HG03159 (cell line): Measurements from ENCODE around the gene SPTBN5.

Experiments used
- ATAC-seq: cut with Tn5 transposase; IDR thresholded peaks from one replicate; pipeline ENCODE4 v1.9.1; 2021; ENCODE audit warnings: mild to moderate bottlenecking, moderate library complexity; ENCODE audit not compliant: unreplicated experiment

Gene SPTBN5

GRCh38 chr15:41885321-41885720 is 8.5 kb downstream of the SPTBN5 start:
- ATAC-seq, result no peak

- no peak for ATAC-seq
Observed at GRCh38 chr15:41884458-41884857, 9.4 kb downstream of the SPTBN5 start.

DNA sequence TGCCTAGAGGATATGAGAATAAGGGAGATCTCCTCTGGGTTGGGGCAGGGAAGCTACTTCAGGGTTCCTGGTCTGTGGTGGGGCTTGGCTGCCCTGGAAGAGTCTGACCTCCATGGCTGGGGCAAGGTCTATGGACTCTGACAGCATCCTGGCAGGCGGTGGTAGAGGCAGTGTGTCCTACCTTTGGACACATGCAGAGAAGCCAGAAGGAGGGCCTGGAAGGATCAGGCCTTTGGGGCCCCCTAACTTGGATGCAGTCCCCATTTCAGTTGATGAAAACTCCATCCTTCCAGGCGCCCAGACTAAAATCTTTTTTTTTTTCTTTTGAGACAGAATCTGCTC is 10.4 kb downstream of the SPTBN5 start:
- no peak for ATAC-seq

GRCh38 chr15:41882689-41883483 is 11.0 kb downstream of the SPTBN5 start:
- ATAC-seq, result no peak

GRCh38 chr15:41881920-41882688 is 11.7 kb downstream of the SPTBN5 start:
- no peak for ATAC-seq

DNA sequence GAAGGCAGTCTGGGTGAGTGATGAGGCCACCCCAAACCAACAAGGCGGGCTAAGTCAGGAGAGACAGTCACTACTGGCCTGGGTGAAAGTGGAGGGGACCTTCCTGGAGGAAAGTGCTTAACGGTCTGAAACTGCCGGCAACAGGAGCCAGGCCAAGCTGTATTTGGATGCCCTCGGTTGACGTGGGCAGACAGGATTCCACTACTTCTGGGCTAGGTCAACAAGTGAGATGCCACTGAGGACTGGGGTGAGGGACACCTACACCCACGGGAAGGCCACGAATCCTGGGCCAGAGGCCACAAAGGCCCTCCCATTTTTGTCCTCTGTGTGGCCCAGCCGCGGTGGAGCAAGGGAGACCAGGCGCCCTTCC is 12.3 kb downstream of the SPTBN5 start:
- no peak for ATAC-seq

DNA sequence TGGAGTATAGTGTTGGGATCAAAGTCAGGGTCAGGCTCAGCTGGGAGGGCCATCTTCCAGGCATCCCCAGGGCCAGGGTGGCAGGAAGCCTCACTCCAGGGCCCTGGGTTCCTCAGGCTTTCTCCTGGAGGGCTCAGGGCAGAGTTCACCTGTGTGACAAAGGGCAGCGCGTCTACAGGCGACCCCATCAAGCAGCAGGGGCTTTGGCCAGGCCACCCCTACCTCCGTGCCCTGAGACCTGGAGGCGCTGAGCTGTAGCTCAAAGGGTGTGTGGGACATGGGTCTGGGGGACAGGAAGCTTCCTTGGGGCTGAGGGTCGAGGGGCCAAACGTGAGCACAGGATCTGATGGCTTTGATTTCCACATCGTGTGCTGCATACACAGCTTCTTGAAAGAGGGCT is 12.8 kb downstream of the SPTBN5 start:
- no peak for ATAC-seq

DNA sequence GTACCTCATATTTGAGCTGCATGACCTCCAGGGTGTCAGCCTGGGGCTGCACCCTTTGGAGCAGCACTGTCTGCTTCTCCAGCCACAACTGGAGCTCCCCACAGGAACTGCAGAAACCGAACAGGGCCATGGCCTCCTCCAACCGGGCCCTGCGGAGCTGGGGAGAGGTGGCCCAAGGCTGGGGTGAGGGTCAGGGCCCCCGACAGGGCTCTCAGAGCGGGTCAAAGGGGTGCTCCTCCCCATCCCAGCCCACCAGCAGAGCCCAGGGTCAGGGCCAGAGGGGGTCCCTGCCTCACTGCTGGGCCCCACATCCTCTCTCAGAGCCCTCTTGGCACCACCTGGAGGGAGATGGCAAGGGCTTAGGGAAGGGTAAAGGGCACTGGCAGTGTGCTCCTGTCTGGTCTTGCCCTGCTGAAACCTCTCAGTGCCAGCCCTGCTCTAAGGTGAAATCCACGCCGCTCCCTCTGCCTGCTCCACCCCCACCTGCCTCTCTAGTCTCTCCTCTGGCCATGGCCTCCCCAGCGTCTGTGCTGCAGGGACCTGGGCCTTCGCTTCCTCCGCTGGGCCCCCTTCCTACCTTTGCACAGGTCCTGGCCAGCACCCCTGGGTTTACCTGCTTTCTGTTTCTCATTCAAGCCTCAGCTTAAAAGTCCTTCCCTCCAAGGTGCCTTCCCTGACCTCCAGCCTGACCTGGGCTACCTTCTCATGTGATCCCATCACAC is 13.5 kb downstream of the SPTBN5 start:
- ATAC-seq, result no peak

DNA sequence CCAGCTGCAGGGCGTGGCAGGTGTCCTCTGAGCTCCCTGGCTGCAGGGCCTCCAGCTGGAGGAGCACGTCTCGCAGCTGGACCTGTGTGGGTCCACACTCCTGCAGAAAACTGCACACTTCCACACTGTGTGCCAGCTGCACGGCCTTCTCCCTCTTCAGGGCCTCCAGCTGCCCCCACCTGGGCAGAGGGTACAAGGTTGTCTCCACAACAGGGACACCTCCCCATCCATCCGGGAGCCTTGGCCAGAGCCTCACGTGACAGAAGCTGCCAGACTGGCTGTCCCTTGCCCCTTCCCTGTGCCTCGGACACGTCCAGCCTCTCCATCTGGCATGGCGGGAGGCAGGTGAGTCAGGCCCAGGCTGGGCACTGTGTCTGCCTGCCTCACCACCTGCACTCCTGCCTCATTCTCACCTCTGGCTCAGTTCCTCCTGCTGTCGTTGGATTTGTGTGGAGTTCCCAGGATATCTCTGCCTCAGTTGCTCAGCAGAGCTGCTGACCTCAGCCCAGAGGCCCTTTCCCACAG is 14.5 kb downstream of the SPTBN5 start:
- ATAC-seq, result no peak

DNA sequence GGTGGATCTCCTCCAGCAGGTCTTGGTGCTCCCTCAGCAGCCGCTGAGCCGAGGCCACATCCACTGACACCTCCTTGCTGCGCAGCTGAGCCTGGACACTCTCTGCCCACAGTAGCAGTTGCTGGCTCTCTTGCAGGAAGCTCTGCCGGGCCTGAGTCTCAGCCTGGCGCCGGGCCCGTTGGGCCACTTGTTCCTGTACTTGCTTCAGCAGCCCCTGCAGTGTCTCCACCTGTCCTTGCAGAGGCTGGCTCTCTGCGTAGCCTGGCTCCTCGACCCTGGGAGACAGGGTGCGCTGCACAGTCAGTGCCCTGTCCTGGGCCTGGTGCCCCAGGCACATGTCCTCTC is 15.5 kb downstream of the SPTBN5 start:
- no peak for ATAC-seq

- no peak for ATAC-seq
Observed at GRCh38 chr15:41877631-41878354, 16.1 kb downstream of the SPTBN5 start.

- no peak for ATAC-seq
Observed at GRCh38 chr15:41876689-41877088, 17.2 kb downstream of the SPTBN5 start.

GRCh38 chr15:41876007-41876406 is 17.8 kb downstream of the SPTBN5 start:
- ATAC-seq, result no peak

GRCh38 chr15:41874736-41875135 is 19.1 kb downstream of the SPTBN5 start:
- ATAC-seq, result no peak

- no peak for ATAC-seq
Observed at GRCh38 chr15:41873711-41874110, 20.1 kb downstream of the SPTBN5 start.

DNA sequence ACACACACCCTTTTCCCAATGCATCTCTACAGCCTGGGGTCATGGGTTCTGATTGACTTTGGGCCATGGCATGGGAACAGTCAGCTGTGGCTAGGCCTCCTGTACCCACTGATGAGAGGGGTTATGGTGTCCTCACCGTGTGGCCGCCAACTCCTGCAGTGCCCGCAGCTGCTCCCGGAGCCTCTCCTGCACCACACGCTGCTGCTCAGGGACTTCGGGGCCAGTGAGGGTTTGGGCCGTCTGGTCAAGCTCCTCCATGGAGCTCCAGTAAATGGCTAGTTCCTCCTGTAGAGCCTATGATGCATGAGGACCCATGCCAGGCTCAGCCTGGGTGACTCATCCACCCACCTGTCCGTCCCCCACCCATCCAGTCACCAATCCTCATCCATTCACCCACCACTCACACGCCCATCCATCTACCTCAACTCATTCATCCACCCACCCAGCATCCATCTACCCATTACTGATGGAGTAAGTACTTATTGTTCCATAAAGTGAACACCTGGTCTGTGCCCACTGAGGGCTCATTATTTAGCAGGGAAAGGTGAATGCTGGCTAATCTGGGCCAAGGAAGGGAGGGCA is 21.6 kb downstream of the SPTBN5 start:
- no peak for ATAC-seq

DNA sequence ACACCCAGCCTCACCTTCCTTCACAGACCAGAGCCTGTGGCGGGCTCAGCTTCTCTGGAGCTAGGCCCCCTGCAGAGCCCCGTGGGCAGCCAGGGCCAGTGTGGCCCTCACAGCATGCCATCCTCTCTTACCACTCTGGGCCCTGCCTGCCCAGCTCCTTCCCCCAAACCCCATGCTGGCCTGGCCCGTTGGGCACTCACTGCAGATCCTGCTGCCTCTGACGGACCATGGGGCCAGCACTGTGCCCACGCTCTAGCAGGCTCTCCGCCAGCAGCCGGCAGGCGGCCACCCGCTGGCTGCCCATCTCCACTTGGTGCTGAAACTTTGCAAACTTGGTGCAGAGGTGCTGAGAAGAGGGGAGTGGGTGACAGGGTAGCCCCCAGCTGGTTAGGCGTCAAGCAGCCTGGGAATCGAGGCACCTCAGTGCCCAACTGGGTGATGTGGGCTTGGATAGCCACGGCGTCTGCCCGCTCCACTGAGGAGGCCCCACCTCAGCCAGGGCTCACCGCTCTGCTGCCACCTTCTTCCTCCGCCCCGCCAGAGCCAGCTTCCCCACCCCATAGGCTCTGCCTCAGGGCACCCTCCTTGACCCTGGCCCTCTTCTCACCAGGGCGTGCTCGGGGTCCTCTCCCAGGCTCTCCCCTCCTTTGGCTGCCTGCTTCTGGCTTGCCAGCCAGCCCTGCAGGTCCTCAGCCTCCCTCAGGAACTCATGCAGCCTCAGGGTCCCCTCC is 22.5 kb downstream of the SPTBN5 start:
- ATAC-seq, result no peak

DNA sequence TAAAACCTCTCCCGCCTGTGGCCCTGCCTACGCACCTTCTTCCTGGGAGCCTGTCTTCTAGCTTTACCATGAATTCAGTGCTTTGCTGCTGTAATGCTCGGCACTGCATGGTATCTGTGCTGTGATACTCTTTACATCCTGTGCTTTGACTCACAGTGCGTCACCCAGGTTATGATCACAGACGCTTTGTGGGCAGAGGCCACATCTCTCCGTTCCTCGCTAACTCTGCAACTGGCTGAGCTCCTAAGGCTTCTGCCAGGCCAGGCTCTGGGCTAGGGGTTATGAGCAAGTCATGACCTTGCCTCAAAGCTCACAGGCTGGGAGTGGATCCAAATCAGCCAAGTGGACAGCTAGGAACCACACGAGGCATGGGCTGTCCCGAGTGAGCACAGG is 23.2 kb downstream of the SPTBN5 start:
- ATAC-seq, result no peak

DNA sequence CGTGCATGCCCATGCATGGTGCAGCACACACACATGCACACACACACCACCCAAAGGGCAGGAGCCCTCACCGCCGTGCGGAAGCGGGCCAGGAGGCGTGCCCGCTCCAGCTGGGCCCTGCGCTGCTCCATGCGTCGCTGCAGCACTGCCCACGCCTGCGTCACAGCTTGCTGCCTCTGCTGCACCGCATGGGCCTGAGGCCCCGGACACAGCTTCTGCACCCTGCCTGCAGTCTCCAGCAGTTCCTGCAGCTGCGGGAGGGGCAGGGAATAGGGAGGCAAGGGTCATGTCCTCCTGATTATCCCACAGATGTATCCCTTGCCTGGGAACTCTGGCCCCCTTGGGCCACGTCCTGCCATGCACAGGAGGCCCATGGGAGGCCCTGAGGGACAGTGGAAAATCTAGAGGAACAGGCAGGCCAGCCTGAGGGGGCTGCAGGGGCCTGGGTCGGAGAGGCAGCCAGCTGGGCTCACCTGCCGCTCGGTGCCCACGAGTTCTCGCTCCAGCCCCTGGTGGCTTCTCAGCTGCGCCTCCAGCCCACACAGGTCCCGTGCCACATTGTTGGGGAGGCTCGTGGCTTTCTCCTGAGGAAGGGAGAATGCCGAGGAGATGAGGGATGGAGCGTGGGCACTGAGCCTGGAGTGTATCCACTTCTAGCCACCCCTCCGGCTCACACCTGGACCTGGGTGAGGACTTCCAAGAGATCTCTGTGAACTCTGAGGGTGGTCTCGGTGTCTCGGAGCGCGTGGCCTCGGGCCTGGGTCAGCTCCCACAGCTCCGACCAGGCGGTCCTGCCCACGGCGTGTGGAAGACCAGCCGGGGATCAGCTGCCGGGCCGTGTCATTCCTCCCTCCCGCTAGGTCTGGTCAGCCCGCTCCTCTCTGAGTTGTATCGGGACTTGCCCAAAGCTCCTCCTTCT is 23.8 kb downstream of the SPTBN5 start:
- no peak for ATAC-seq
